ENCODE data around the gene TMEM98.

GRCh38 chr17:32878211-32878610 lies 49.7 kb upstream of the TMEM98 start:
- TF ChIP-seq POLR2A (IDR thresholded peaks at IDR 0.05) (no peak), CTCF (IDR thresholded peaks at IDR 0.05 in 4 of 5, conservative IDR thresholded peaks at IDR 0.05 in 1 of 5) (no peak)

Measured in gastrocnemius medialis (tissue), 4 donors.